Gastroesophageal sphincter (tissue), 4 donors: ENCODE measurements around the gene MFSD6. TPM values are rescaled to one million over a fixed set of nuclear protein-coding genes. Genes with fewer than 3 reads are reported as not detected.
A peak's percentile ranks its signal among the peaks of the same experiment; 100 is the strongest.

Experiments
- ATAC-seq: fragments of 150-250 bp; one replicate; pipeline ENCODE4 v1.9.1; 2016; ENCODE audit warnings: mild to moderate bottlenecking, moderate library complexity
- H3K27ac ChIP-seq, 4 donors: fragments of 200-600 bp; sonication (generic) in 3 of 4; 1 replicate in 3 of 4; 2 replicates in 1 of 4; pipeline ENCODE4 v1.5.1; 2016 to 2019
- H3K27me3 ChIP-seq: fragments of 200-600 bp; sonication (generic); one replicate; pipeline ENCODE4 v1.5.1; 2019
- H3K36me3 ChIP-seq, 2 donors: fragments of 200-600 bp; sonication (generic); one replicate each; pipeline ENCODE4 v1.5.1; 2019; ENCODE audit warnings: control low read depth in 1 of 2
- H3K4me1 ChIP-seq, 3 donors: fragments of 200-600 bp; sonication (generic); 1 replicate in 2 of 3; 2 replicates in 1 of 3; pipeline ENCODE4 v1.5.1; 2016 to 2019; ENCODE audit warnings: control low read depth in 2 of 3
- H3K4me3 ChIP-seq, 2 donors: fragments of 200-600 bp; sonication (generic); one replicate each; pipeline ENCODE4 v1.5.1; 2019; ENCODE audit warnings: mild to moderate bottlenecking in 1 of 2, moderate library complexity in 1 of 2
- H3K9me3 ChIP-seq, 3 donors: fragments of 200-600 bp; sonication (generic); one replicate each; pipeline ENCODE4 v1.5.1; 2017 to 2019; ENCODE audit warnings: control low read depth in 2 of 3
- EP300 ChIP-seq: sonication (generic); formaldehyde crosslinking; IDR thresholded peaks from one replicate; pipeline ENCODE4 v1.6.1; 2017; ENCODE audit warnings: antibody characterized with exemption, mild to moderate bottlenecking
- POLR2A ChIP-seq, 2 donors: fragments of 450-650 bp; IDR thresholded peaks; one replicate each; pipeline ENCODE4 v1.6.1; 2017; ENCODE audit warnings: antibody characterized with exemption in 2 of 2, mild to moderate bottlenecking in 2 of 2, moderate library complexity in 1 of 2
- POLR2AphosphoS5 ChIP-seq: sonication (generic); formaldehyde crosslinking; IDR thresholded peaks from one replicate; pipeline ENCODE4 v1.6.1; 2017; ENCODE audit warnings: antibody characterized with exemption
- WGBS, 2 donors: methylation state at CpG; one replicate each; pipeline ENCODE4 v1.1.5; 2018; ENCODE audit warnings: low coverage in 1 of 2; 5-methylcytosine and 5-hydroxymethylcytosine counted together
- total RNA-seq, 4 donors: library from RNA; depleted of rRNA; stranded (reverse); fragments of >200 nt; gene quantifications; one replicate each; pipeline ENCODE4 v1.1.0, GENCODE V29; 2016
- TF ChIP-seq, protein P1 (sequence below), 4 experiments: fragments of 200-600 bp in 2 of 4; fragments of 450-650 bp in 2 of 4; sonication (generic) in 1 of 4; IDR thresholded peaks; one replicate each; pipeline ENCODE4 v1.5.1; 2017 to 2019; ENCODE audit warnings: antibody characterized with exemption in 4 of 4, mild to moderate bottlenecking in 2 of 4, moderate library complexity in 2 of 4

MFSD6 gene
- total RNA-seq, 4 donors from 2014 or later: 80.2 to 176 (median 143) TPM

DNA sequence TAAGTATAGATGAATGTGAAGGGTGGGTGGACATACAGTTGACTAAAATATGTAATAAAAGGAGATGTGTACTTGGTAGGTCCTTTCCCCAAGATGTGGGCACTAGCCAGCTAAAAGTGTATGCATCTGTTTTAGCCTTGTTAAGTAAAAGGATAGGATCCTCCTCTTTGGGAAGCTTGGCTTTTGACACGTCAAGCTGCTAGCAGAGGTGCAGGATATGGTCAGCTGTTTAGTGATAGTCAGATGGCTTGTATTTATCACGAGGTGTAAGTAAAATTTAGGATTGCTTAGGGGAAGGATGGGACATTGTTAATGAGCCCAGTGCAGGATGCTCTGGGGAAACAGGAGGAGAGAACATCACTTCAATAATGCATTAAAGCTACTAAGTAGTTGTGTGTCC, 1.5 kb downstream of the MFSD6 start:
- Histone ChIP-seq H3K4me3 (peak overlapping the region; percentile 85 to 90), H3K27me3 (no peaks in the 10 kb centered on the region), H3K27ac (peak overlapping the region in 2 of 4 donors; percentile 86 to 92), H3K4me1 (peaks cover 0 to 63% (median 5%) of the 10 kb centered on the region in 3 donors), H3K36me3 (no peaks in the 10 kb centered on the region), H3K9me3 (no peaks in the 10 kb centered on the region)
- TF ChIP-seq POLR2AphosphoS5 (no peak), EP300 (no peak), POLR2A (IDR thresholded peaks at IDR 0.05) (no peak)
- TF ChIP-seq, protein P1, sequence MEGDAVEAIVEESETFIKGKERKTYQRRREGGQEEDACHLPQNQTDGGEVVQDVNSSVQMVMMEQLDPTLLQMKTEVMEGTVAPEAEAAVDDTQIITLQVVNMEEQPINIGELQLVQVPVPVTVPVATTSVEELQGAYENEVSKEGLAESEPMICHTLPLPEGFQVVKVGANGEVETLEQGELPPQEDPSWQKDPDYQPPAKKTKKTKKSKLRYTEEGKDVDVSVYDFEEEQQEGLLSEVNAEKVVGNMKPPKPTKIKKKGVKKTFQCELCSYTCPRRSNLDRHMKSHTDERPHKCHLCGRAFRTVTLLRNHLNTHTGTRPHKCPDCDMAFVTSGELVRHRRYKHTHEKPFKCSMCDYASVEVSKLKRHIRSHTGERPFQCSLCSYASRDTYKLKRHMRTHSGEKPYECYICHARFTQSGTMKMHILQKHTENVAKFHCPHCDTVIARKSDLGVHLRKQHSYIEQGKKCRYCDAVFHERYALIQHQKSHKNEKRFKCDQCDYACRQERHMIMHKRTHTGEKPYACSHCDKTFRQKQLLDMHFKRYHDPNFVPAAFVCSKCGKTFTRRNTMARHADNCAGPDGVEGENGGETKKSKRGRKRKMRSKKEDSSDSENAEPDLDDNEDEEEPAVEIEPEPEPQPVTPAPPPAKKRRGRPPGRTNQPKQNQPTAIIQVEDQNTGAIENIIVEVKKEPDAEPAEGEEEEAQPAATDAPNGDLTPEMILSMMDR (IDR thresholded peaks at IDR 0.05): no peak
- no peak for ATAC-seq
- 17 to 40% methylated on average over 2 of the region's 2 CpGs for WGBS, 2 donors

DNA sequence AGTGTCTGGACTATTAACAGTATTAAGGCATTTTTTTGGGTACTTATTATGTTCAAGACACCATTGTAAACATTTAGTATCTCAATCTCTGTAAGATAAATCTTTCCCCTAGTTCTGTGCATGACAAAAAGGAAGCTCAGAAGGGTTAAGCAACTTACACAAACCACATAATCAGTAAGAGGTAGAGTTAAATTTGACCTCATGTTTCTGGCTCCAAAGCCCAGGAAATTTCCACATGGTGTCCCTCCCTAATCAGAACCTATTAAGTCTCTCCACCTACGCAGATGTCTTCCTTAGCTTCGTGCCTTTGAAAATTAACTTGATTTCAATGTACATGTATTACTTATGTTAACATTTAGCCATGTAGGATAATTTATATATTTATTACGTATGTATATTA, 2.0 kb downstream of the MFSD6 start:
- no peaks in the 10 kb centered on the region for H3K9me3 ChIP-seq
- peaks cover 0 to 66% (median 5%) of the 10 kb centered on the region in 3 donors for H3K4me1 ChIP-seq
- ATAC-seq: no peak
- no peaks in the 10 kb centered on the region for H3K36me3 ChIP-seq
- no peaks in the 10 kb centered on the region for H3K27me3 ChIP-seq
- TF ChIP-seq EP300 (no peak), POLR2AphosphoS5 (no peak), POLR2A (IDR thresholded peaks at IDR 0.05) (no peak)
- TF ChIP-seq, protein P1 (IDR thresholded peaks at IDR 0.05): no peak
- no peak overlapping the region for H3K27ac ChIP-seq
- H3K4me3 ChIP-seq: no peak overlapping the region
- 67 to 78% methylated on average over 3 of the region's 3 CpGs for whole genome bisulfite sequencing, 2 donors

GRCh38 chr2:190412966-190413365, 4.8 kb downstream of the MFSD6 start:
- H3K4me1 ChIP-seq: peaks cover 0 to 84% (median 16%) of the 10 kb centered on the region in 3 donors
- no peaks in the 10 kb centered on the region for H3K9me3 ChIP-seq
- no peak for ATAC-seq
- TF ChIP-seq POLR2A (IDR thresholded peaks at IDR 0.05) (no peak), EP300 (no peak), POLR2AphosphoS5 (no peak)
- TF ChIP-seq, protein P1 (IDR thresholded peaks at IDR 0.05): no peak
- H3K27me3 ChIP-seq: no peaks in the 10 kb centered on the region
- no peaks in the 10 kb centered on the region for H3K36me3 ChIP-seq
- peak overlapping the region in 1 of 4 donors; percentile 53 for H3K27ac ChIP-seq
- no peak overlapping the region for H3K4me3 ChIP-seq
- 46 to 58% methylated on average over 2 to 3 of the region's 3 CpGs for WGBS, 2 donors

DNA sequence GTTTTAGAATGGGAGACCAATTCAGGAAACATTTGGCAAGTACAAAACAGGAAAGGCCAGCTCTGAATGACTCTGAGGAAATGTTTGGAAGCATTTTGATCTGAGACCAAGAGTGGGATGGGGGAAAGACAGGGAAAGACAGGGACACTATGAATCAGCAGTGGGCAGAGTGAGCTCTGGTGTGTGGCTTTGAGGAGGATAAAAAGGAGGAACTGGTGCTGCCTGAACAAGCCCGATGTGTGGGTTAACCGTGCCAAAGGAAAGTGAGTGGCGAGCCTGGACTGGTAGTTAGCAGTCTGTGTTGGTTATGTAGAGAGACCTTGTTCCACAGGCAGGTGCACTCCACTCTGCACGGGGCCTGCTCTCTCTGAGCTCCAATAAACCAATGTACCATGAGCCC, 5.3 kb downstream of the MFSD6 start:
- no peaks in the 10 kb centered on the region for H3K27me3 ChIP-seq
- H3K27ac ChIP-seq: peak overlapping the region in 1 of 4 donors; percentile 53
- H3K36me3 ChIP-seq: no peaks in the 10 kb centered on the region
- no peak for ATAC-seq
- H3K9me3 ChIP-seq: no peaks in the 10 kb centered on the region
- peaks cover 0 to 88% (median 16%) of the 10 kb centered on the region in 3 donors for H3K4me1 ChIP-seq
- no peak for TF ChIP-seq POLR2A (IDR thresholded peaks at IDR 0.05)
- TF ChIP-seq EP300: no peak
- TF ChIP-seq, protein P1 (IDR thresholded peaks at IDR 0.05): no peak
- no peak for TF ChIP-seq POLR2AphosphoS5
- H3K4me3 ChIP-seq: no peak overlapping the region
- WGBS, 2 donors: 71 to 75% methylated on average over 3 to 4 of the region's 4 CpGs

DNA sequence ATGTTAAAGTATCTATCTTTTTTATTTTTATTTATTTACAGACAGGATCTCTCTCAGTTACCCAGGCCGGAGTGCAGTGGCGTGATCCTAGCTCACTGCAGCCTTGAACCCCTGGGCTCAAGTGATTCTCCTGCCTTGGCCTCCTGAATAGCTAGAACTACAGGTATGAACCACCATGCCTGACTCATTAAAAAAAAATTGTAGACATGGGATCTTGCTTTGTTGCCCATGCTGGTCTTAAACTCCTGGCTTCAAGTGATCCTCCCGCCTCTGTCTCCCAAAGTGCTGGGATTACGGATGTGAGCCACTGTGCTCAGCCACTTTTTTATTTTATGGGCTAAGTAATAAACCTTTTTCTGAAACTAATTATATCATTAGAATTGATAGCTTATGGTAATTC, 7.1 kb downstream of the MFSD6 start:
- H3K36me3 ChIP-seq: no peaks in the 10 kb centered on the region
- H3K4me1 ChIP-seq: peaks cover 0 to 90% (median 12%) of the 10 kb centered on the region in 3 donors
- no peaks in the 10 kb centered on the region for H3K9me3 ChIP-seq
- WGBS, 2 donors: 96% methylated on average over 4 of the region's 4 CpGs
- no peak for TF ChIP-seq EP300
- H3K27ac ChIP-seq: no peak overlapping the region
- no peak overlapping the region for H3K4me3 ChIP-seq
- H3K27me3 ChIP-seq: no peaks in the 10 kb centered on the region
- no peak for ATAC-seq
